HG03460 (cell line): Measurements from ENCODE around the gene CCDC85B.
"Not testable (repeated sequence)": the region's sequence is repeated elsewhere in the genome, so short reads cannot be mapped to it uniquely, and the experiment has no call there.

Experiments
- ATAC-seq: cut with Tn5 transposase; IDR thresholded peaks from one replicate; pipeline ENCODE4 v1.9.1; 2021; ENCODE audit not compliant: unreplicated experiment

CCDC85B gene

GRCh38 chr11:65890324-65891218, at the start of gene CCDC85B:
TSS of gene CCDC85B (plus strand) at chr11:65890673. CDS start at chr11:65890784, 111 bp downstream.
- no peak for ATAC-seq

- ATAC-seq, result no peak
Observed at GRCh38 chr11:65842144-65842543, 48.3 kb upstream of the CCDC85B start.

DNA sequence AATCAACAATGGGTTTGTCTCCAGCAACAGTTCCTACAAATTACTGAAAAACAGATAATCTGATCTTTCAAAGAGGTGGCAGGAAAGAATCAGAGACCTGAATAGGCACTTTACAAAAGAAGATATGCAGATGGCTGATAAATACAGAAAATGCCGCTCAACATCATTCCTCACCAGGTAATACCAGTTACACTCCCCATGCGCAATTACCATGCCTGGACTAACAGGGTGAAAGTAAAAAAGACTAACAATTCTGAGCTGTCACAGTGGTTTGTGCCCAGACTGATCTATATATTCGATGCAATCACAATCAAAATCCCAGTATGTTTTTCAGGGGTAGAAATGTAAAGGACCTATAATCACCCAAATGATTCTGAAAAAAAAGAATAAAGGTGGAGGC, 46.7 kb upstream of the CCDC85B start:
- no peak for ATAC-seq

DNA sequence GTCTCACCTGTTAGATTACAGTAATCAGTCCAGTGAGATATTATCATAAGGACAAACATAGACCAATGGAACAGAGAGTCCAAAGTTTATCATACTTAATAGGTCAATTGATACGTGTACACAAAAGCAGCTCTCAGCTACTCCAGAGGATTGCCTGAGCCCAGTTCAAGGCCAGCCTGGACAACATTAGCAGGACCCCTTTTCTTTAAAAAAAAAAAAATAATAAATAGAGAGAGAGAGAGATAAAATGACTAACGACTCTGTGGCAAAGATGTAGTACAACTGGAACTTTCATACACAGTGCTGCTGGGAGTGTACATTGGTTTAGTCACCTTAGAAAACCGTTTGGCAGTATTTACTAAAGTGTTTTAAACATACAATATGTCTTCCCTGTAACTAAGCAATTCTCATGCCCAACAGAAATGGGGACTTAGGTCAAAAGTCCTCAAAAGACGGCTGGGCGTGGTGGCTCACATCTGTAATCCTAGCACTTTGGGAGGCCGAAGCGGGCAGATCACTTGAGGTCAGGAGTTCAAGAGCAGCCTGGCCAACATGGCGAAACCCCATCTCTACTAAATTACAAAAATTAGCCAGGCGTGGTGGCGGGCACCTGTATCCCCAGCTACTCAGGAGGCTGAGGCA, 46.1 kb upstream of the CCDC85B start:
- ATAC-seq, result no peak

DNA sequence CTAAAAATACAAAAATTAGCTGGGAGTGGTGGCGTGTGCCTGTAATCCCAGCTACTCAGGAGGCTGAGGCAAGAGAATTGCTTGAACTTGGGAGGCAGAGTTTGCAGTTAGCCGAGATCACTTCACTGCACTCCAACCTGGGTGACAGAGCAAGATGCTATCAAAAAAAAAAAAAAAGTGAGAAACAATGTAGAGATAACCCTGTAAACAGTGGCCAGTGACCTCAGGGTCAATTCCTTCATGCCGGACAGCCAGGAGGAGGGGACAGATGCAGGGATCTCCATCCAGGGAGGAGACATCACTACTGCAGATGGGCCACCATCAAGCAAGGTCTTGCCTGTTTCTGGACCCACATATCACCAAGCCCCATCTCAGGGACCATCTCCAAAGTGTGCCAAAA, 42.7 kb upstream of the CCDC85B start:
- ATAC-seq, result no peak

GRCh38 chr11:65848693-65849092, 41.8 kb upstream of the CCDC85B start:
- ATAC-seq, result not testable (repeated sequence)

DNA sequence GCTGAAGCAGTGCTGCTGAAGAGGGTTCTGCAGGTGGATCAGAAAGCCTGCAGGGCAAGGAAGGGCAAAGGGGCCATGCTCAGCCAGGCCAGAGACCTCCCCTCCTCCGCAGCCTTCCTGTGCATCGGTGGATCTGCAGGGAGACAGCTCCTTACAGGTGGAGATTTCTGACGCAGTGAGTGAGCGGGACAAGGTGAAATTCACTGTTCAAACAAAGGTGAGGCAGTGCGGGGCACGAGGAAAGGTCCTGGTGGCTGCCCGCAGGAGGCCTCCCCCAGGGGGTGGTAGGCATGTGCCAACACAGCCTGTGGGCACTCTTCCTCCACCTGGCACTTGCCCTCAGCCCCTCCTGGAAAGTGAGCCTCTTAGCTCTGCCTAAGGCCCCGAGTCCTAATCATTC, 41.1 kb upstream of the CCDC85B start:
- ATAC-seq, result no peak

GRCh38 chr11:65849771-65850216, 40.7 kb upstream of the CCDC85B start:
- no peak for ATAC-seq

DNA sequence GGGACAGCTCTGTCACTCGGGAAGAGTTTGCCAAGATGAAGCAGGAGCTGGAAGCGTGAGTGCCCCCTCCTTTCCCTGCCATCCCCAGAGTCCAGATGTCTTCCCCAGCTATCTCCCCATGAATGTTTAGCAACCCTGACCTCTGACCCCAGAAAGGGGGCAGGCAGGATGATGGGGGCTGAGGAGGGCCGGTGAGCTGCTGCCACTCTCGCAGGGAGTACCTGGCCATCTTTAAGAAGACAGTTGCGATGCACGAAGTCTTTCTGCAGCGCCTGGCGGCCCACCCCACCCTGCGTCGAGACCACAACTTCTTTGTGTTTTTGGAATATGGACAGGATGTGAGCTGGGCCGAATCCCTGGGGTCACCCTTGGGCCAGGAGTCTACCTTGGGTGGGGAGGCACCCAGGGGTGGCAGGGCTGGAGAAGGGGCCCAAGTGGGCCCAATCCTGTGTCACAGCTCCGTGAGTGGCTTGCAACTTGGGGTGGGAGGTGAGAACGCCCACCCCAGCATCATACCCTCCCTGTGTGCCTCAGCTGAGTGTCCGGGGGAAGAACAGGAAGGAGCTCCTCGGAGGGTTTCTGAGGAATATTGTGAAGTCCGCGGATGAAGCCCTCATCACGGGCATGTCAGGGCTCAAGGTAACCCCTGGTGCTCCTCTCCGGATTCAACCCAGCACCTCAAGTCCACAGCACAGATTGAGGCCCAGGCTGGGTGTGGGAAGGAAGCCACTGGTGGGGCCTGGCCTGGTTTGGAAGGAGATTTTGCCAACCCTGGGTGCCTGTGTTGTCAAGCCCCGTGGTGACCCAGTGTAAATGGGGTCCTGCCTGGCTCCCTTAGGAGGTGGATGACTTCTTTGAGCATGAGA, 40.0 kb upstream of the CCDC85B start:
- ATAC-seq, result no peak

GRCh38 chr11:65851083-65851579, 39.3 kb upstream of the CCDC85B start:
- ATAC-seq, result no peak

- no peak for ATAC-seq
Observed at GRCh38 chr11:65851811-65852507, 38.5 kb upstream of the CCDC85B start.

DNA sequence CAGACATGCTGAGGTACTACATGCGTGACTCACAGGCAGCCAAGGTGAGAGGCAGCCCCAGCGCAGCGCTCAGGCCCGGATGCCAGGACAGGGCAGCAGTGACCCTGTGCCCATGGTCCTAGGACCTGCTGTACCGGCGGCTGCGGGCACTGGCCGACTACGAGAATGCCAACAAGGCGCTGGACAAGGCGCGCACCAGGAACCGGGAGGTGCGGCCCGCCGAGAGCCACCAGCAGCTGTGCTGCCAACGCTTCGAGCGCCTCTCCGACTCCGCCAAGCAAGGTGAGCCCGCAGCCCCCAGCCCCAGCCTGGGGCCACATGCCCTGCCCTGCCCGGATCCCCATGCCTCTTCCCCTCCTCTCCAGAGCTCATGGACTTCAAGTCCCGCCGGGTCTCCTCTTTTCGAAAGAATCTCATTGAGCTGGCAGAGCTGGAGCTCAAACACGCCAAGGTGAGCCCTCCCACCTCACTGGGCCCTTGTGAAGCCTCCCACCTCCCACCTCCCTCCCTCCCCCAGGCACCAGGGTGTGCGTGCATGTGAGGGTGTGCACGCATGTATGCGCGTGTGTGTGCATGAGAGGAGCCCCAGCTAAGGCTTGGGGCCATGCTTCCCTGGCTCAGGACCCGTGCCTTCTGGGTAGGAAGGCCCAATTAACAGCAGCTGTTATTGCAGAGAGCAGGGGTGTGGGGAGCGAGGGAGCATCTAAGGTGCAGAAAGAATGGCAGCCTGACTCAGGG, 37.8 kb upstream of the CCDC85B start:
- ATAC-seq, result no peak

DNA sequence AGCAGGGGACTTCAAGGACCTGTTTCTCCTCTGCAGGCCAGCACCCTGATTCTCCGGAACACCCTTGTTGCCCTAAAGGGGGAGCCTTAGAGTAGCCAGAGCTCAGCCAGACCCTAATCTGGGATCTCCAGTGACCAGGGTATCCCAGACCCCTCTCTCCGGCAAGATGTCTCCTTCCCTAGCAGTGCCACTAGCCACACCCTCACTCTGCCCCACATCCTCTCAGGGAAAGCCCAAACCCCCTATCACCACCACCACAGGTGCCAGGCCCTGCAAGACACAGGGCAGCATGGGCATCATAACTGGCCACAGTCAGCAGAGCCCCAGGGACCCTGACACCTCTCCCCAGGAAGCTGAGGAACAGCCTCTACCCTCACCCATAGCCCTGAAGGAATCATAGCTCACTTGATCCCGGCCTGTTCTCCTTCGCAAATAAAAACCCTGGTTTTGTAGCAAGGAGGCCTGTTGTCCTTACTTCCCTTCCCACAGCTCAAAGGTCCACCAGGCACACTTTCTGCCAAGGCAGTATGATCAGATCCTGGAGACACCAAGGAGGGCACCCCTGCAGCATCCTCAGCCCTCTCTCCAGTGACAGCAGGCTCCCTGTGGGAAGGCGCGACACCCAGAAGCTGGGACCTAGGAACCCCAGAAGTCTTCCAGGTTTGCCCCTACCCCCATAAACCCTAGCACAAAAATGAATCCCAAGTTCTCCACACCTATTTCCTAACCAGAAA, 37.1 kb upstream of the CCDC85B start:
- no peak for ATAC-seq

DNA sequence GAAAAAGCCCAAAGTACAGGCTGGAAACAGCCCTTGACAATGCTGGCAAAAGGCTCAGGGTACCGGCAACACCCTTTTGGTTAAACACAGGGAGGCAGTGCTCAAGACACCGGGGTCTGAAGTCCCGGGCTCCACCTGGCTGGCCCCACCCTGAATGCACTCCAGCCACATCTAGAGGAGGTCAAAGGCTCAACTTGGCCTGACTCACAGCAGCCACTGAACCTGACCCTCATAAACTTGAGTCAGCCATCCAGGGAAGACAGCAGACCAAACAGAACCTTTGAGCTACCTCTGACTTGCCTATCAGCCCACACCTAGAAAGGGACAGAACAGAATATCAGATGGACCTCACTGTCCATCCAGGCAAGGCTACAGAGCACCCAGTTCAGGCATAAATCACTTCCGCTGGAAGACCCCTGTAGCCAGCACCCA, 36.3 kb upstream of the CCDC85B start:
- no peak for ATAC-seq

GRCh38 chr11:65854852-65855837, 35.3 kb upstream of the CCDC85B start:
- no peak for ATAC-seq

DNA sequence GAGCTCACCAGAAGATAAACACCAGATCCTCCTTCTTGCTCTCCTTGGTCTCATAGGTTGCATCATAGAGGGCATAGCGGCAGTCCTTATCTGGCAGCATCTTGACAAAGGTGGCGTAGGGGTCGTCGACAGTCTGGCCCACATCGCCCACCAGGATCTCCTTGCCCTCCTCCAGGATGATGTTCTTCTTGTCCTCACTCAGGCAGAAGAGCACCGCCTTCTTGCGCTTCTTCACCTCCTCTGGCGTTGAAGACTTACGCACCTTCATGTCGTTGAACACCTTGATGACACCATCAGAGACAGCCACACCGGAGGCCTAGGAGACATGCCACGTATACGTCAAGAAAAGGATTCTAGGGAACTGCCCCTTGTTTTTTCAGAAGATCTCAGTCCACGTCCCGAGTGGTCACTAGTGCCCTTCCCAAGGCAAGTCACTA, 34.5 kb upstream of the CCDC85B start:
- ATAC-seq, result no peak

DNA sequence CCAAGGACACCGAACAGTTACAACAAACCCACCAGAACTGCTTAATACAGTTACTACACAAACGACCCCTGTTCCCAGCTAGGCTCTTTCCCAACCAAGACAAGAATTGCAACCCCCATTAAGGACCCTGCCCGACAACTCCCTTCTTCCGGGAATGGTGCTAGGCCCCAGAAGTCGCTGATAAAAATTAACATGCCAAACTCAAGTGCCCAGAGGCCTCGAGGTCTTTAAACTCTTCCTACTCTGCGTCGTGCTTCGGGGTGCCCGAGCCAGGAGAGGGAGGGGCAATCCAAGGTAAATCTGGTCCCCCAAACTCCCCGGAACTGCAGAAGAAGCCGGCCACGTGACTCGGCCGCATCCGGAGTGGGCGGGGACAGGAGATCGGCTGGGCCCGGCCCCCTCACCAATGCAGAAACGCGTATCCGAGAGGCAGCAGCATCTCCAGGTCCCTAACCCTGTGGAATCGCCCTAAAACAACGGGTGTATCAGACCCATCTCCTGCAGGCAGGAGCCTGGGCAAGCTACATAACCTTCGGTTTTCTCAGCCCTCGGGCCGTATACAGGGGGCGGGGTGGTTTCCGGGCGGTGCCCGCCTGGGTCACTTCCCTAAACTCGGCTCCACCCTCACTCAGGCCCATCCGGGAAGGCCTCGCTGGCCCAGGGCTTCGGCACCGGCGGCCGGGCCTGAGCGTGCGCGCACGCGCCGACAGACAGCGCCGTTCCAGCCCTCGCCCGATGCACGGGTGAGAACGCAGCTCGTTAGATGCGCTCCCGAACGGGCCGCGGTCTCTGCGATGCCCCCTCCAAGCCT, 33.6 kb upstream of the CCDC85B start:
- ATAC-seq, result no peak
